DLD1 (cell line): ENCODE data around the gene ATP6V0C.
"Not testable (repeated sequence)": the region's sequence is repeated elsewhere in the genome, so short reads cannot be mapped to it uniquely, and the experiment has no call there.

Experiments
- in situ Hi-C: cut with HindIII; loops from 2 replicates; pipeline ENCODE4 v1.10.0; 2017; ENCODE audit warnings: low sequenced_read_pairs

The ATP6V0C gene

GRCh38 chr16:2540912-2541311, 27.2 kb downstream of the ATP6V0C start:
- in situ Hi-C loops = not testable (repeated sequence)

GRCh38 chr16:2541409-2541808, 27.7 kb downstream of the ATP6V0C start:
- in situ Hi-C loops = not testable (repeated sequence)

- in situ Hi-C loops = not testable (repeated sequence)
Observed at GRCh38 chr16:2543771-2544170, 30.0 kb downstream of the ATP6V0C start.

DNA sequence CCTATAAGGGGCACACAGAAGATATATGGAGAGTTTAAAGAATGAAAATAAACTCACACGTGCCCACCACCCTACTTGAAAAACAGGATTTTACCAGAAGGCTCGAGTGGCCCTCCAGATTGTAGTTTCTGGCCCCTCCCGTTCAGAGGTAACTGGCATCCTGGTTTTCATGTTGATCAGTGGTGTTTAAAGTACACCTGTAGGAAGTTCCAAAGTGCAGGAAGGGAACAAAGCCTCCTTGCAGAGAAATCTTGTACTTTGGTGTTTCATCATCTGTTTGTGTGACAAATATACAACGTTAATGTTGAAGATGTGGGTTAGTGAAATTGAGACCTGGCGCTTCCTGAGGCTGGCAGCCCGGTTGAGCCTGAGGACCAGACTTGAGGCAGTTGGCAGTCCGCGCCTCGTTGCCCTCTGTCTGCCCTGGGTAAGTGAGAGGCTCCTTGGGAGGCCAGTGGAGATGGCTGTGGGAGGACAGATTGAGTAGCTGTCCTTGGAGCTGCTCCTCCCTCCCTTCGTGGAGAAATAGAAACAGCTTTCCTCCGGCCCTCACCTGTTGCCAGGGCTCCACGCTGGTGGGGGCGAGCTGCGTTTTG, 36.6 kb downstream of the ATP6V0C start:
- in situ Hi-C loops = not testable (repeated sequence)

GRCh38 chr16:2551420-2551889, 37.7 kb downstream of the ATP6V0C start:
- in situ Hi-C loops = not testable (repeated sequence)

- in situ Hi-C loops = not testable (repeated sequence)
Observed at GRCh38 chr16:2554709-2555425, 41.1 kb downstream of the ATP6V0C start.

- in situ Hi-C loops = not testable (repeated sequence)
Observed at GRCh38 chr16:2557150-2557549, 43.4 kb downstream of the ATP6V0C start.

GRCh38 chr16:2560131-2560797, 46.5 kb downstream of the ATP6V0C start:
- in situ Hi-C loops = not testable (repeated sequence)

GRCh38 chr16:2560798-2561133, 47.0 kb downstream of the ATP6V0C start:
- in situ Hi-C loops = not testable (repeated sequence)

- in situ Hi-C loops = not testable (repeated sequence)
Observed at GRCh38 chr16:2567506-2567905, 53.8 kb downstream of the ATP6V0C start.

GRCh38 chr16:2568573-2568972, 54.8 kb downstream of the ATP6V0C start:
- in situ Hi-C loops = not testable (repeated sequence)
